GM10266 (cell line): ENCODE data around the gene SLC22A7.

Source experiments
- DNase-seq: peaks from one replicate; pipeline ENCODE4 v3.0.0; 2012; ENCODE audit errors: extremely low spot score
- CTCF ChIP-seq: IDR thresholded peaks from 2 replicates; pipeline ENCODE4 v1.5.1; 2012; ENCODE audit warnings: mild to moderate bottlenecking, low read depth; ENCODE audit not compliant: control insufficient read depth, insufficient read depth; ENCODE audit errors: missing control alignments

Gene SLC22A7

GRCh38 chr6:43297644-43298564 is at the start of gene SLC22A7:
SLC22A7 (plus strand) TSS chr6:43298260; CDS start chr6:43298359, 99 bp downstream.
- no peak for TF ChIP-seq CTCF
- peak; percentile 10 for DNase-seq

GRCh38 chr6:43248791-43249190 is 49.3 kb upstream of the SLC22A7 start:
- TF ChIP-seq CTCF, result no peak

DNA sequence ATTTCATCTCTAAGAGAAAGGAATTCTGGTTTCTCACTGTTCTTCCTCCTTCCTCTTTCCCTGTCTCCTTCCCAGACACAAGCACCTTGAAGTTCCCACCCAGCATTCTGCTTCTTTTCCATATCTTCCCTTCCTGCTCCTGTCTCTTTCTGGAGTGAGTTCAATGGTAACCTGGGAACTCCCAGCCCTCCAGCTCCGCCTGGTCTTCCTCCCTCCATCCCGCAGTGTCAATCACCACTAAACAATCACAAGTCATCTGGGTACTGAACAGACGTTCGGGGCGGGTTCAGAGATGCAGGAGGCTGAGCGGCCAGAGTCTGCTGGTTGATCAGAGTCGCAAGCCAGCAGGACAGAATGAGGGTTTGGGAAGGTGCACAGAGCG is 47.1 kb upstream of the SLC22A7 start:
- no peak for TF ChIP-seq CTCF
- no peak for DNase-seq

More at GRCh38 chr6:43248791-43249190, 49.3 kb upstream of the SLC22A7 start:
- DNase-seq, result no peak

- no peak for TF ChIP-seq CTCF
- no peak for DNase-seq
These were observed 44.7 kb upstream of the SLC22A7 start for GRCh38 chr6:43253401-43253800.

DNA sequence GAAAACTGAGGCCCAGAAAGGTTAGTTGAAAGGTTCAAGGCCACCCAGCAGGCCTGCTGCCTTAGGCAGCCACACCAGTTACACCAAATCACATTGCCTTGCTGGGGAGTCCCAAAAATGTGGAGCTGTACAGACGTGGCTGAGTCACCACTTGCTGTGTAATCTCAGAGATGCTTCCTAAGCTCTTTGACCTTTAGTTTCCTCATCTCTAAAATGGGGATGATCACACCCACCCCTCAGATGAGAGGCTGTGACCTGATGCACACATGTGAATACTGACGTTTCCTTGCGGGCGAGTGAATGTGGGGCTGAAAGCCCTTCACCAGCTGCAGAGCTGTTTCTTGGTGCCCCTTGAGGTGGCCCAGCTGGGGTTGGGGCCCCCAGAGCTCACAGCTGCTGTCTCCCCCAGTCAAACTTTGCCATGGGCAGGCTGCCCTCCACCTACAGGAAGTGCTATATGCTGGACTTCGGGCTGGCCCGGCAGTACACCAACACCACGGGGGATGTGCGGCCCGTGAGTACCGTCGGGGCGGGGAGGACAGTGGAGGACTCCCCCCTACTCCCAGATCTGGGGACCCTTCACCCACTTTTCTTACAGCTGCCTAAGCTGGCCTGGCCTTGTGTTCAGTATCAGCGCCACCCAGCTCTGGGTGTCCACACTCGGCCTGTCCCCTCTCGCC is 43.8 kb upstream of the SLC22A7 start:
- no peak for TF ChIP-seq CTCF
- DNase-seq, result no peak

DNA sequence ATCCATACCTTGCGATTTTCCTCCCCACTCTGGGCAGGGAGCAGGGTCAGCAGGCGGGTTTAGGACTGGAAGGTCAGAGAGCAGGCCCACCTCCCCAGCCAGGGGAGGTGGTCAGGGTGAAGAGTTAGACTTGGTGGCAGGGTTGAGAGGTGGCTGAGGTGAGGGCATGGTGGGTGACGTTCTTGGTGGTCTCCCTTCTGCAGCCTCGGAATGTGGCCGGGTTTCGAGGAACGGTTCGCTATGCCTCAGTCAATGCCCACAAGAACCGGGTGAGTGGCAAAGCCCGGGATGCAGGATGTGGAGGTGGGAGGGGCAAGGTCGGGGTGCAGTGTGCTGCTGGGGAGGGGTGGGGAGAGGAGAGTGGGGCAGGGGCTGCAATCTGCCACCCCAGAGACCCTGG is 43.2 kb upstream of the SLC22A7 start:
- no peak for DNase-seq
- no peak for TF ChIP-seq CTCF
